Medulla oblongata (tissue), 1 donor: ENCODE data around the gene SYNJ2BP.

Experiments
- DNase-seq: peaks from one replicate; pipeline ENCODE4 v3.0.0-alpha.2; 2015; ENCODE audit errors: extremely low spot score

SYNJ2BP gene

GRCh38 chr14:70391493-70392391 lies 25.1 kb downstream of the SYNJ2BP start:
- no peak for DNase-seq

- no peak for DNase-seq
Measured at GRCh38 chr14:70382536-70382935, 34.4 kb downstream of the SYNJ2BP start.

GRCh38 chr14:70380824-70381223 lies 36.1 kb downstream of the SYNJ2BP start:
- no peak for DNase-seq

GRCh38 chr14:70378696-70379095 lies 38.2 kb downstream of the SYNJ2BP start:
- no peak for DNase-seq
